Breast epithelium (tissue), 4 donors: ENCODE results near the gene ANGPT4. TPM values are rescaled to one million over a fixed set of nuclear protein-coding genes. Genes with fewer than 3 reads are reported as not detected.

Experiments used
- DNase-seq, 2 donors: peaks; one replicate each; pipeline ENCODE4 v3.0.0-alpha.2; 2019; ENCODE audit warnings: low spot score in 2 of 2
- H3K27ac ChIP-seq, 2 donors: fragments of 200-600 bp; sonication (generic) in 1 of 2; one replicate each; pipeline ENCODE4 v1.5.1; 2016 to 2019; ENCODE audit warnings: mild to moderate bottlenecking in 1 of 2
- H3K27me3 ChIP-seq, 2 donors: fragments of 200-600 bp; sonication (generic) in 1 of 2; one replicate each; pipeline versions ENCODE4 v1.5.1 to v1.6.0; 2017 to 2019; ENCODE audit warnings: control low read depth in 1 of 2, mild to moderate bottlenecking in 1 of 2
- H3K36me3 ChIP-seq: fragments of 200-600 bp; one replicate; pipeline ENCODE4 v1.5.1; 2019
- H3K4me1 ChIP-seq, 2 donors: fragments of 200-600 bp; sonication (generic); one replicate each; pipeline ENCODE4 v1.5.1; 2016 to 2019; ENCODE audit warnings: control low read depth in 1 of 2
- H3K4me3 ChIP-seq, 3 donors: fragments of 200-600 bp; sonication (generic); 1 replicate in 2 of 3; 2 replicates in 1 of 3; pipeline ENCODE4 v1.5.1; 2016 to 2019; ENCODE audit warnings: mild to moderate bottlenecking in 3 of 3, moderate library complexity in 2 of 3
- H3K9me3 ChIP-seq, 2 donors: fragments of 200-600 bp; sonication (generic) in 1 of 2; one replicate each; pipeline ENCODE4 v1.5.1; 2016 to 2019; ENCODE audit warnings: control low read depth in 1 of 2
- CTCF ChIP-seq, 3 donors: fragments of 450-650 bp; IDR thresholded peaks; one replicate each; pipeline ENCODE4 v1.5.1; 2016 to 2017; ENCODE audit warnings: antibody characterized with exemption in 3 of 3, mild to moderate bottlenecking in 3 of 3, moderate library complexity in 3 of 3
- POLR2A ChIP-seq: fragments of 450-650 bp; IDR thresholded peaks from one replicate; pipeline ENCODE4 v1.6.1; 2016; ENCODE audit warnings: antibody characterized with exemption, mild to moderate bottlenecking, moderate library complexity
- POLR2AphosphoS5 ChIP-seq, 3 donors: sonication (generic); formaldehyde crosslinking; IDR thresholded peaks; one replicate each; pipeline ENCODE4 v1.6.1; 2017; ENCODE audit warnings: antibody characterized with exemption in 3 of 3
- intact Hi-C: fragments of 100-400 bp; cut with DNase I; formaldehyde crosslinking; loops from one replicate; pipeline ENCODE4 v1.15.1; 2023; ENCODE audit warnings: low total_unique reads
- total RNA-seq, 3 donors: library from RNA; depleted of rRNA; stranded (reverse); fragments of >200 nt; gene quantifications; one replicate each; pipeline ENCODE4 v1.1.0, GENCODE V29; 2016

The ANGPT4 gene
- total RNA-seq, 3 donors from 2014 or later, result 0.66 to 18.4 (median 1.0) TPM

- no peaks in the 10 kb centered on the region for H3K9me3 ChIP-seq
- TF ChIP-seq POLR2AphosphoS5 (IDR thresholded peaks at IDR 0.05), result no peak
- TF ChIP-seq POLR2A, result no peak
- TF ChIP-seq CTCF (IDR thresholded peaks at IDR 0.05), result no peak
- no peaks in the 10 kb centered on the region for H3K27me3 ChIP-seq
- no peak for DNase-seq
- H3K36me3 ChIP-seq, result no peaks in the 10 kb centered on the region
- intact Hi-C loops, result no loop called here
- H3K4me1 ChIP-seq, result peaks cover 4 to 7% of the 10 kb centered on the region in 2 donors
- H3K27ac ChIP-seq, result peak overlapping the region; percentile 87 to 93
- H3K4me3 ChIP-seq, result peak overlapping the region in 2 of 3 donors; percentile 45 to 60
Observed at GRCh38 chr20:843912-844311, 72.2 kb downstream of the ANGPT4 start.

- Histone ChIP-seq H3K4me3 (peak overlapping the region in 2 of 3 donors; percentile 73 to 75), H3K27ac (peak overlapping the region; percentile 87 to 93), H3K4me1 (peaks cover 4 to 7% of the 10 kb centered on the region in 2 donors), H3K36me3 (no peaks in the 10 kb centered on the region), H3K9me3 (peaks cover 5 to 7% of the 10 kb centered on the region in 2 donors), H3K27me3 (no peaks in the 10 kb centered on the region)
- no peak for DNase-seq
- intact Hi-C loops, result no loop called here
- TF ChIP-seq POLR2AphosphoS5 (IDR thresholded peaks at IDR 0.05), result no peak
- no peak for TF ChIP-seq POLR2A
- no peak for TF ChIP-seq CTCF (IDR thresholded peaks at IDR 0.05)
Observed at GRCh38 chr20:842547-842940, 73.6 kb downstream of the ANGPT4 start.

GRCh38 chr20:841568-842546 is 74.3 kb downstream of the ANGPT4 start:
- H3K4me3 ChIP-seq, result peak overlapping the region in 2 of 3 donors; percentile 73 to 75
- peaks cover 4 to 7% of the 10 kb centered on the region in 2 donors for H3K4me1 ChIP-seq
- intact Hi-C loops, result no loop called here
- no peak for TF ChIP-seq CTCF (IDR thresholded peaks at IDR 0.05)
- TF ChIP-seq POLR2A, result peak; percentile 33
- peak; percentile 25 to 65 (median 40) for TF ChIP-seq POLR2AphosphoS5 (IDR thresholded peaks at IDR 0.05)
- peaks cover 5 to 7% of the 10 kb centered on the region in 2 donors for H3K9me3 ChIP-seq
- peak; percentile 77 to 92 for DNase-seq
- H3K27ac ChIP-seq, result peak overlapping the region; percentile 87 to 93
- H3K36me3 ChIP-seq, result no peaks in the 10 kb centered on the region
- no peaks in the 10 kb centered on the region for H3K27me3 ChIP-seq

GRCh38 chr20:840858-841567 is 75.1 kb downstream of the ANGPT4 start:
- Histone ChIP-seq H3K9me3 (peaks cover 5 to 7% of the 10 kb centered on the region in 2 donors), H3K4me3 (peak overlapping the region; percentile 8 to 75 (median 73)), H3K27ac (peak overlapping the region; percentile 87 to 93), H3K4me1 (peaks cover 4 to 7% of the 10 kb centered on the region in 2 donors), H3K36me3 (no peaks in the 10 kb centered on the region), H3K27me3 (no peaks in the 10 kb centered on the region)
- TF ChIP-seq CTCF (IDR thresholded peaks at IDR 0.05) (no peak), POLR2AphosphoS5 (IDR thresholded peaks at IDR 0.05) (peak in 1 of 3 donors; percentile 34)
- peak; percentile 61 to 81 for DNase-seq
- intact Hi-C loops, result no loop called here
